Measurements from ENCODE around the gene STOM.
"Not testable (repeated sequence)": the region's sequence is repeated elsewhere in the genome, so short reads cannot be mapped to it uniquely, and the experiment has no call there.

STOM gene

GRCh38 chr9:121300283-121301119 lies 69.5 kb downstream of the STOM start:
- DNase-seq (ENCODE audit: low spot score), result no peak

- no peak for DNase-seq (ENCODE audit: low spot score)
These were observed 70.4 kb downstream of the STOM start for GRCh38 chr9:121299467-121300282.

GRCh38 chr9:121298689-121299466 lies 71.2 kb downstream of the STOM start:
- no peak for DNase-seq (ENCODE audit: low spot score)

- DNase-seq (ENCODE audit: low spot score), result no peak
These were observed 72.0 kb downstream of the STOM start for GRCh38 chr9:121298016-121298538.

- no peak for DNase-seq (ENCODE audit: low spot score)
These were observed 72.7 kb downstream of the STOM start for GRCh38 chr9:121297389-121297788.

- no peak for DNase-seq (ENCODE audit: low spot score)
These were observed 73.6 kb downstream of the STOM start for GRCh38 chr9:121296213-121297127.

GRCh38 chr9:121295662-121296191 lies 74.3 kb downstream of the STOM start:
- no peak for DNase-seq (ENCODE audit: low spot score)

GRCh38 chr9:121294866-121295661 lies 75.0 kb downstream of the STOM start:
- no peak for DNase-seq (ENCODE audit: low spot score)

- DNase-seq (ENCODE audit: low spot score), result no peak
These were observed 75.8 kb downstream of the STOM start for GRCh38 chr9:121294151-121294743.

GRCh38 chr9:121292801-121293241 lies 77.2 kb downstream of the STOM start:
- no peak for DNase-seq (ENCODE audit: low spot score)

GRCh38 chr9:121292051-121292450 lies 78.0 kb downstream of the STOM start:
- DNase-seq (ENCODE audit: low spot score), result no peak

- not testable (repeated sequence) for DNase-seq (ENCODE audit: low spot score)
These were observed 78.5 kb downstream of the STOM start for GRCh38 chr9:121291536-121291935.

GRCh38 chr9:121289772-121290370 lies 80.2 kb downstream of the STOM start:
- DNase-seq (ENCODE audit: low spot score), result no peak

- no peak for DNase-seq (ENCODE audit: low spot score)
These were observed 80.9 kb downstream of the STOM start for GRCh38 chr9:121289026-121289771.

Measured in RKO (cell line).